K562 (cell line): ENCODE results near the gene FOXE1.

Source experiments
- BCL6 ChIP-seq: fragments of 250-450 bp; sonication (Bioruptor Pico); IDR thresholded peaks from 2 replicates; pipeline ENCODE4 v1.4.0; 2020
- CBX2 ChIP-seq: fragments of 200-600 bp; sonication (generic); IDR thresholded peaks from one replicate; pipeline ENCODE4 v1.6.1; 2012; ENCODE audit warnings: mild to moderate bottlenecking, low read length, inconsistent platforms; ENCODE audit not compliant: insufficient read depth, poor library complexity, severe bottlenecking
- FOXA1 ChIP-seq: fragments of 450-650 bp; IDR thresholded peaks from 2 replicates; pipeline ENCODE4 v1.6.1; 2016; ENCODE audit warnings: mild to moderate bottlenecking, borderline replicate concordance
- POLR3G ChIP-seq: IDR thresholded peaks from 2 replicates; pipeline ENCODE4 v1.6.1; 2011; ENCODE audit not compliant: insufficient read length, insufficient replicate concordance; ENCODE audit errors: extremely low read depth
- SREBF2 ChIP-seq: sonication (generic); formaldehyde crosslinking; IDR thresholded peaks from 2 replicates; pipeline ENCODE4 v1.4.0; 2020; ENCODE audit warnings: mild to moderate bottlenecking, missing genetic modification reagents
- TAF1 ChIP-seq: IDR thresholded peaks from 2 replicates; pipeline ENCODE4 v1.6.1; 2011; ENCODE audit warnings: mild to moderate bottlenecking, low read length, moderate library complexity; ENCODE audit not compliant: insufficient read depth, control insufficient read depth, severe bottlenecking; ENCODE audit errors: extremely low read depth
- ZNF274 ChIP-seq: IDR thresholded peaks from 2 replicates; pipeline ENCODE4 v1.6.1; 2011; ENCODE audit warnings: low read depth, mild to moderate bottlenecking, low read length, moderate library complexity, borderline replicate concordance
- ZNF830 ChIP-seq: fragments of 250-450 bp; sonication (Bioruptor Pico); IDR thresholded peaks from 2 replicates; pipeline ENCODE4 v1.5.0; 2021; ENCODE audit warnings: mild to moderate bottlenecking
- TF ChIP-seq, protein P1 (sequence below), 3 experiments: IDR thresholded peaks in 2 of 3; conservative IDR thresholded peaks in 1 of 3; 2 replicates each; pipeline ENCODE4 v1.5.1; 2011 to 2012; ENCODE audit warnings: low read length in 3 of 3, mild to moderate bottlenecking in 3 of 3, control low read depth in 2 of 3, improper control_type of control experiment in 1 of 3, inconsistent platforms in 1 of 3, low read depth in 1 of 3, mixed read lengths in 1 of 3, moderate library complexity in 1 of 3; ENCODE audit not compliant: insufficient read depth in 2 of 3
- TF ChIP-seq, protein P2 (sequence below): fragments of 250-450 bp; sonication (Bioruptor Pico); IDR thresholded peaks from 2 replicates; pipeline ENCODE4 v1.5.0; 2021; ENCODE audit warnings: mild to moderate bottlenecking, borderline replicate concordance
- TF ChIP-seq, protein P3 (sequence below): sonication (generic); formaldehyde crosslinking; IDR thresholded peaks from 2 replicates; pipeline ENCODE4 v1.8.0; 2022; ENCODE audit warnings: mild to moderate bottlenecking, missing genetic modification reagents
- TF ChIP-seq, protein P4 (sequence below): sonication (generic); formaldehyde crosslinking; IDR thresholded peaks from 2 replicates; pipeline ENCODE4 v1.8.1; 2023; ENCODE audit warnings: mild to moderate bottlenecking, missing genetic modification reagents

DNA sequence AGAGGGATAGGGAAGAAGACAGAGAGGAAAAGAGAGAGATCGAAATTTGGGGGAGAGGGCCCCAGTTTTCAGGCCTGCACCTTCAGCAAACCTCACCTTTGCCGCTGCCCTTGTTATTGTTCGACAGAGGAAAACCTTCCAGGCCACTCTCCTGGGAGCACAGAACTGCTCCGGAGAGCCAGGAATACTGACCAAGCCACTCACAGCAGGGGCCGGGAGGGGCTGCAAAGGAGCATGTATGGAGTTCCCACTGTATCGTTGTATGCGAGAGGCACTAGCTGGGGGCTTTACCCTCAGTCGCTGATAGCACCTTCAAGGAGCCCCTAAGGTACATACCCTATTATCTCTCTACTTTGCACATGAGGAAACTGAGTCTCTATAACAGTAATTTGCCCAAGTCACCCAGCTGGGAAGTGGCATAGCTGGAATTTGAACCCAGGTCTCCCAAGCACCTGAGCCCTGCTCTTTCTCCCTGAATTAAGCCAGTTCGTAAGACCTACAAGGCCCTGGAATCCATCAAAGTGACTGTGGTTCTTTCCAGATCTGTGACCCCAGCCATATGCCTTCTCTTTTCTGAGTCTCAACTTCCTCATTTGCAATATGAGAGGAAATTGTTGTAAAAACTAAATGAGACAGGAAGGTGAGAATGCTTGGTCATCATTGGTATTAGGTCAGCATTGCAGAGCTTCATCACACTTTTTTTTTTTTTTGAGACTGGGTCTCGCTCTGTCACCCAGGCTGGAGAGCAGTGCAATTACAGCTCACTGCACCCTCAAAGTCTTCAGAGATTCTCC, 21.0 kb upstream of the FOXE1 start:
- TF ChIP-seq ZNF274 (no peak), ZNF830 (CRISPR knock-in tag) (no peak), BCL6 (CRISPR knock-in tag) (no peak), CBX2 (no peak), TAF1 (no peak), POLR3G (no peak), SREBF2 (CRISPR knock-in tag) (no peak), FOXA1 (no peak)
- TF ChIP-seq, protein P1, sequence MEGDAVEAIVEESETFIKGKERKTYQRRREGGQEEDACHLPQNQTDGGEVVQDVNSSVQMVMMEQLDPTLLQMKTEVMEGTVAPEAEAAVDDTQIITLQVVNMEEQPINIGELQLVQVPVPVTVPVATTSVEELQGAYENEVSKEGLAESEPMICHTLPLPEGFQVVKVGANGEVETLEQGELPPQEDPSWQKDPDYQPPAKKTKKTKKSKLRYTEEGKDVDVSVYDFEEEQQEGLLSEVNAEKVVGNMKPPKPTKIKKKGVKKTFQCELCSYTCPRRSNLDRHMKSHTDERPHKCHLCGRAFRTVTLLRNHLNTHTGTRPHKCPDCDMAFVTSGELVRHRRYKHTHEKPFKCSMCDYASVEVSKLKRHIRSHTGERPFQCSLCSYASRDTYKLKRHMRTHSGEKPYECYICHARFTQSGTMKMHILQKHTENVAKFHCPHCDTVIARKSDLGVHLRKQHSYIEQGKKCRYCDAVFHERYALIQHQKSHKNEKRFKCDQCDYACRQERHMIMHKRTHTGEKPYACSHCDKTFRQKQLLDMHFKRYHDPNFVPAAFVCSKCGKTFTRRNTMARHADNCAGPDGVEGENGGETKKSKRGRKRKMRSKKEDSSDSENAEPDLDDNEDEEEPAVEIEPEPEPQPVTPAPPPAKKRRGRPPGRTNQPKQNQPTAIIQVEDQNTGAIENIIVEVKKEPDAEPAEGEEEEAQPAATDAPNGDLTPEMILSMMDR (IDR thresholded peaks at IDR 0.05 in 2 of 3, conservative IDR thresholded peaks at IDR 0.05 in 1 of 3; ENCODE audit: insufficient read depth in 2 of 3, low read depth in 1 of 3, low read length in 3 of 3), result no peak
- TF ChIP-seq, protein P2, sequence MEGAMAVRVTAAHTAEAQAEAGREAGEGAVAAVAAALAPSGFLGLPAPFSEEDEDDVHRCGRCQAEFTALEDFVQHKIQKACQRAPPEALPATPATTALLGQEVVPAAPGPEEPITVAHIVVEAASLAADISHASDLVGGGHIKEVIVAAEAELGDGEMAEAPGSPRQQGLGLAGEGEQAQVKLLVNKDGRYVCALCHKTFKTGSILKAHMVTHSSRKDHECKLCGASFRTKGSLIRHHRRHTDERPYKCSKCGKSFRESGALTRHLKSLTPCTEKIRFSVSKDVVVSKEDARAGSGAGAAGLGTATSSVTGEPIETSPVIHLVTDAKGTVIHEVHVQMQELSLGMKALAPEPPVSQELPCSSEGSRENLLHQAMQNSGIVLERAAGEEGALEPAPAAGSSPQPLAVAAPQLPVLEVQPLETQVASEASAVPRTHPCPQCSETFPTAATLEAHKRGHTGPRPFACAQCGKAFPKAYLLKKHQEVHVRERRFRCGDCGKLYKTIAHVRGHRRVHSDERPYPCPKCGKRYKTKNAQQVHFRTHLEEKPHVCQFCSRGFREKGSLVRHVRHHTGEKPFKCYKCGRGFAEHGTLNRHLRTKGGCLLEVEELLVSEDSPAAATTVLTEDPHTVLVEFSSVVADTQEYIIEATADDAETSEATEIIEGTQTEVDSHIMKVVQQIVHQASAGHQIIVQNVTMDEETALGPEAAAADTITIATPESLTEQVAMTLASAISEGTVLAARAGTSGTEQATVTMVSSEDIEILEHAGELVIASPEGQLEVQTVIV (CRISPR knock-in tag), result no peak
- TF ChIP-seq, protein P3, sequence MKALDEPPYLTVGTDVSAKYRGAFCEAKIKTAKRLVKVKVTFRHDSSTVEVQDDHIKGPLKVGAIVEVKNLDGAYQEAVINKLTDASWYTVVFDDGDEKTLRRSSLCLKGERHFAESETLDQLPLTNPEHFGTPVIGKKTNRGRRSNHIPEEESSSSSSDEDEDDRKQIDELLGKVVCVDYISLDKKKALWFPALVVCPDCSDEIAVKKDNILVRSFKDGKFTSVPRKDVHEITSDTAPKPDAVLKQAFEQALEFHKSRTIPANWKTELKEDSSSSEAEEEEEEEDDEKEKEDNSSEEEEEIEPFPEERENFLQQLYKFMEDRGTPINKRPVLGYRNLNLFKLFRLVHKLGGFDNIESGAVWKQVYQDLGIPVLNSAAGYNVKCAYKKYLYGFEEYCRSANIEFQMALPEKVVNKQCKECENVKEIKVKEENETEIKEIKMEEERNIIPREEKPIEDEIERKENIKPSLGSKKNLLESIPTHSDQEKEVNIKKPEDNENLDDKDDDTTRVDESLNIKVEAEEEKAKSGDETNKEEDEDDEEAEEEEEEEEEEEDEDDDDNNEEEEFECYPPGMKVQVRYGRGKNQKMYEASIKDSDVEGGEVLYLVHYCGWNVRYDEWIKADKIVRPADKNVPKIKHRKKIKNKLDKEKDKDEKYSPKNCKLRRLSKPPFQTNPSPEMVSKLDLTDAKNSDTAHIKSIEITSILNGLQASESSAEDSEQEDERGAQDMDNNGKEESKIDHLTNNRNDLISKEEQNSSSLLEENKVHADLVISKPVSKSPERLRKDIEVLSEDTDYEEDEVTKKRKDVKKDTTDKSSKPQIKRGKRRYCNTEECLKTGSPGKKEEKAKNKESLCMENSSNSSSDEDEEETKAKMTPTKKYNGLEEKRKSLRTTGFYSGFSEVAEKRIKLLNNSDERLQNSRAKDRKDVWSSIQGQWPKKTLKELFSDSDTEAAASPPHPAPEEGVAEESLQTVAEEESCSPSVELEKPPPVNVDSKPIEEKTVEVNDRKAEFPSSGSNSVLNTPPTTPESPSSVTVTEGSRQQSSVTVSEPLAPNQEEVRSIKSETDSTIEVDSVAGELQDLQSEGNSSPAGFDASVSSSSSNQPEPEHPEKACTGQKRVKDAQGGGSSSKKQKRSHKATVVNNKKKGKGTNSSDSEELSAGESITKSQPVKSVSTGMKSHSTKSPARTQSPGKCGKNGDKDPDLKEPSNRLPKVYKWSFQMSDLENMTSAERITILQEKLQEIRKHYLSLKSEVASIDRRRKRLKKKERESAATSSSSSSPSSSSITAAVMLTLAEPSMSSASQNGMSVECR, result no peak
- TF ChIP-seq, protein P4, sequence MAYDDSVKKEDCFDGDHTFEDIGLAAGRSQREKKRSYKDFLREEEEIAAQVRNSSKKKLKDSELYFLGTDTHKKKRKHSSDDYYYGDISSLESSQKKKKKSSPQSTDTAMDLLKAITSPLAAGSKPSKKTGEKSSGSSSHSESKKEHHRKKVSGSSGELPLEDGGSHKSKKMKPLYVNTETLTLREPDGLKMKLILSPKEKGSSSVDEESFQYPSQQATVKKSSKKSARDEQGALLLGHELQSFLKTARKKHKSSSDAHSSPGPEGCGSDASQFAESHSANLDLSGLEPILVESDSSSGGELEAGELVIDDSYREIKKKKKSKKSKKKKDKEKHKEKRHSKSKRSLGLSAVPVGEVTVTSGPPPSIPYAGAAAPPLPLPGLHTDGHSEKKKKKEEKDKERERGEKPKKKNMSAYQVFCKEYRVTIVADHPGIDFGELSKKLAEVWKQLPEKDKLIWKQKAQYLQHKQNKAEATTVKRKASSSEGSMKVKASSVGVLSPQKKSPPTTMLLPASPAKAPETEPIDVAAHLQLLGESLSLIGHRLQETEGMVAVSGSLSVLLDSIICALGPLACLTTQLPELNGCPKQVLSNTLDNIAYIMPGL (CRISPR knock-in tag), result no peak
